A549 (cell line): ENCODE measurements around the gene DEF6.
"Not testable (repeated sequence)": the region's sequence is repeated elsewhere in the genome, so short reads cannot be mapped to it uniquely, and the experiment has no call there.

Source experiments
- EP300 ChIP-seq, 2 experiments: fragments of >200 bp; sonication (Bioruptor Twin); formaldehyde crosslinking; IDR thresholded peaks; 2 replicates in 1 of 2; 3 replicates in 1 of 2; pipeline ENCODE4 v1.6.1; 2016 to 2017
- HDAC2 ChIP-seq: fragments of 200-600 bp; sonication (generic); IDR thresholded peaks from 2 replicates; pipeline ENCODE4 v1.6.1; 2016
- NR3C1 ChIP-seq: fragments of >200 bp; sonication (Bioruptor Twin); formaldehyde crosslinking; IDR thresholded peaks from 3 replicates; pipeline ENCODE4 v1.6.1; 2017
- PBX3 ChIP-seq: IDR thresholded peaks from 2 replicates; pipeline ENCODE4 v1.6.1; 2012
- TF ChIP-seq, protein P1 (sequence below): fragments of >200 bp; sonication (Bioruptor Twin); formaldehyde crosslinking; IDR thresholded peaks from 3 replicates; pipeline ENCODE4 v1.5.1; 2016

DNA sequence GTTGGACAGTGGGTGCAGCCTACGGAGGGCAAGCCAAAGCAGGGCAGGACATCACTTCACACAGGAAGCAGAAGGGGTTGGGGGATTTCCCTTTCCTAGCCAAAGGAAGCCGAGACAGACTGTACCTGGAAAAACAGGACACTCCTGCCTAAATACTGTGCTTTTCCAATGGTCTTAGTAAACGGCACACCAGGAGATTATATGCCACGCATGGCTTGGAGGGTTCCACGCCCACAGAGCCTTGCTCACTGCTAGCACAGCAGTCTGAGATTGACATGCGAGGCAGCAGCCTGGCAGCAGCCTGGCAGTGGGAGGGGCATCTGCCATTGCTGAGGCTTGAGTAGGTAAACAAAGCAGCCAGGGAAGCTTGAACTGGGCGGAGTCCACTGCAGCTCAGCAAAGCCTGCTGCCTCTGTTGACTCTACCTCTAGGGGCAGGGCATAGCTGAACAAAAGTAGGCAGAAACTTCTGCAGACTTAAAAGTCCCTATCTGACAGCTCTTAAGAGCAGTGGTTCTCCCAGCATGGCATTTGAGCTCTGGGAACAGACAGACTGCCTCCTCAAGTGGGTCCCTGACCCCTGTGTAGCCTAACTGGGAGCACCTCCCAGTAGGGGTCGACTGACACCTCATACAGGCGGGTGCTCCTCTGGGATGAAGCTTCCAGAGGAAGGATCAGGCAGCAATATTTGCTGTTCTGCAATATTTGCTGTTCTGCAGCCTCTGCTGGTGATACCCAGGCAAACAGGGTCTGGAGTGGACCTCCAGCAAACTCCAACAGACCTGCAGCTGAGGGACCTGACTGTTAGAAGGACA lies 34.7 kb downstream of the DEF6 start:
- TF ChIP-seq, protein P1, sequence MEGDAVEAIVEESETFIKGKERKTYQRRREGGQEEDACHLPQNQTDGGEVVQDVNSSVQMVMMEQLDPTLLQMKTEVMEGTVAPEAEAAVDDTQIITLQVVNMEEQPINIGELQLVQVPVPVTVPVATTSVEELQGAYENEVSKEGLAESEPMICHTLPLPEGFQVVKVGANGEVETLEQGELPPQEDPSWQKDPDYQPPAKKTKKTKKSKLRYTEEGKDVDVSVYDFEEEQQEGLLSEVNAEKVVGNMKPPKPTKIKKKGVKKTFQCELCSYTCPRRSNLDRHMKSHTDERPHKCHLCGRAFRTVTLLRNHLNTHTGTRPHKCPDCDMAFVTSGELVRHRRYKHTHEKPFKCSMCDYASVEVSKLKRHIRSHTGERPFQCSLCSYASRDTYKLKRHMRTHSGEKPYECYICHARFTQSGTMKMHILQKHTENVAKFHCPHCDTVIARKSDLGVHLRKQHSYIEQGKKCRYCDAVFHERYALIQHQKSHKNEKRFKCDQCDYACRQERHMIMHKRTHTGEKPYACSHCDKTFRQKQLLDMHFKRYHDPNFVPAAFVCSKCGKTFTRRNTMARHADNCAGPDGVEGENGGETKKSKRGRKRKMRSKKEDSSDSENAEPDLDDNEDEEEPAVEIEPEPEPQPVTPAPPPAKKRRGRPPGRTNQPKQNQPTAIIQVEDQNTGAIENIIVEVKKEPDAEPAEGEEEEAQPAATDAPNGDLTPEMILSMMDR: not testable (repeated sequence)
- TF ChIP-seq HDAC2; NR3C1; EP300 (IDR thresholded peaks at IDR 0.05); PBX3: not testable (repeated sequence)
